ENCODE results near the gene CAPNS1.
A peak's percentile ranks its signal among the peaks of the same experiment; 100 is the strongest.

Gene CAPNS1

GRCh38 chr19:36139473-36140303 lies at the start of gene CAPNS1:
Gene CAPNS1 (plus strand): TSS chr19:36140066. CDS start chr19:36141012, 946 bp downstream.
- peak; percentile 95 for DNase-seq

- DNase-seq, result no peak
Observed at GRCh38 chr19:36090910-36091695, 48.8 kb upstream of the CAPNS1 start.

GRCh38 chr19:36092566-36092965 lies 47.3 kb upstream of the CAPNS1 start:
- DNase-seq, result no peak

- no peak for DNase-seq
Observed at GRCh38 chr19:36093146-36093662, 46.7 kb upstream of the CAPNS1 start.

GRCh38 chr19:36093687-36094086 lies 46.2 kb upstream of the CAPNS1 start:
- no peak for DNase-seq

GRCh38 chr19:36097036-36097435 lies 42.8 kb upstream of the CAPNS1 start:
- no peak for DNase-seq

- no peak for DNase-seq
Observed at GRCh38 chr19:36099166-36099785, 40.6 kb upstream of the CAPNS1 start.

GRCh38 chr19:36100476-36100875 lies 39.4 kb upstream of the CAPNS1 start:
- no peak for DNase-seq

GRCh38 chr19:36101550-36102327 lies 38.1 kb upstream of the CAPNS1 start:
- no peak for DNase-seq

- DNase-seq, result no peak
Observed at GRCh38 chr19:36103040-36103626, 36.7 kb upstream of the CAPNS1 start.

- DNase-seq, result peak; percentile 7
Observed at GRCh38 chr19:36103842-36104552, 35.9 kb upstream of the CAPNS1 start.

GRCh38 chr19:36106441-36106840 lies 33.4 kb upstream of the CAPNS1 start:
- DNase-seq, result no peak

- DNase-seq, result no peak
Observed at GRCh38 chr19:36106991-36107390, 32.9 kb upstream of the CAPNS1 start.

- no peak for DNase-seq
Observed at GRCh38 chr19:36108684-36109083, 31.2 kb upstream of the CAPNS1 start.

- DNase-seq, result no peak
Observed at GRCh38 chr19:36110487-36111199, 29.2 kb upstream of the CAPNS1 start, which contains the start of gene OVOL3. Gene OVOL3 (plus strand): TSS chr19:36111143. CDS start chr19:36111203, 60 bp downstream.

GRCh38 chr19:36111200-36111539 lies 28.7 kb upstream of the CAPNS1 start:
- DNase-seq, result no peak

GRCh38 chr19:36112678-36113077 lies 27.2 kb upstream of the CAPNS1 start:
- no peak for DNase-seq

GRCh38 chr19:36113425-36113824 lies 26.4 kb upstream of the CAPNS1 start:
- DNase-seq, result no peak

- peak; percentile 48 for DNase-seq
Observed at GRCh38 chr19:36113894-36114720, 25.8 kb upstream of the CAPNS1 start.

All from fibroblast of skin of right biceps (primary cell).